ENCODE measurements around the gene AMFR. TPM values are rescaled to one million over a fixed set of nuclear protein-coding genes. Genes with fewer than 3 reads are reported as not detected.

AMFR gene
- total and polyA plus RNA-seq, 2 of the 13 experiments (the other 11 are each of a cell fraction or from before 2014, with no cell fraction given): 52.9 to 108 TPM

GRCh38 chr16:56408379-56409098 lies 16.8 kb downstream of the AMFR start (continued):
- no peak for TF ChIP-seq ETS1 (CRISPR knock-in tag; IDR thresholded peaks at IDR 0.05)
- no peak for TF ChIP-seq RFXANK (CRISPR knock-in tag; IDR thresholded peaks at IDR 0.05)
- TF ChIP-seq BCLAF1 (IDR thresholded peaks at IDR 0.05): no peak
- TF ChIP-seq TFDP1 (CRISPR knock-in tag; IDR thresholded peaks at IDR 0.05; ENCODE audit: borderline replicate concordance): no peak
- TF ChIP-seq GLI4 (CRISPR knock-in tag; IDR thresholded peaks at IDR 0.05; ENCODE audit: borderline replicate concordance): no peak
- TF ChIP-seq ZBTB37 (CRISPR knock-in tag; IDR thresholded peaks at IDR 0.05): no peak
- no peak for TF ChIP-seq CEBPG (CRISPR knock-in tag; IDR thresholded peaks at IDR 0.05)
- TF ChIP-seq ZNF207 (IDR thresholded peaks at IDR 0.05; ENCODE audit: borderline replicate concordance): no peak
- TF ChIP-seq ASH2L (IDR thresholded peaks at IDR 0.05; ENCODE audit: insufficient read length, low read depth, low read length): peak; percentile 25
- TF ChIP-seq ZNF782 (CRISPR knock-in tag; IDR thresholded peaks at IDR 0.05; ENCODE audit: borderline replicate concordance): no peak
- no peak for TF ChIP-seq ZNF160 (CRISPR knock-in tag; IDR thresholded peaks at IDR 0.05)
- TF ChIP-seq ZNF773 (CRISPR knock-in tag; IDR thresholded peaks at IDR 0.05; ENCODE audit: borderline replicate concordance): no peak
- TF ChIP-seq MTA1 (CRISPR knock-in tag; IDR thresholded peaks at IDR 0.05; ENCODE audit: borderline replicate concordance): no peak
- TF ChIP-seq CREB1 (IDR thresholded peaks at IDR 0.05): no peak
- TF ChIP-seq CREB1 (CRISPR knock-in tag; IDR thresholded peaks at IDR 0.05): no peak
- no peak for TF ChIP-seq ZBTB7B (CRISPR knock-in tag; IDR thresholded peaks at IDR 0.05)
- TF ChIP-seq ZNF264 (CRISPR knock-in tag; IDR thresholded peaks at IDR 0.05): peak; percentile 55; the same call in 1 of the 2 replicates
- TF ChIP-seq ZSCAN20 (CRISPR knock-in tag; IDR thresholded peaks at IDR 0.05; ENCODE audit: borderline replicate concordance): no peak
- TF ChIP-seq RFX5 (IDR thresholded peaks at IDR 0.05; ENCODE audit: low read depth, low read length): no peak
- TF ChIP-seq CREB3 (CRISPR knock-in tag; IDR thresholded peaks at IDR 0.05): no peak
- no peak for TF ChIP-seq HMG20B (CRISPR knock-in tag; conservative IDR thresholded peaks at IDR 0.05)
- TF ChIP-seq GATAD2A (CRISPR knock-in tag; IDR thresholded peaks at IDR 0.05): no peak
- TF ChIP-seq ZNF75D (CRISPR knock-in tag; IDR thresholded peaks at IDR 0.05; ENCODE audit: borderline replicate concordance): no peak
- TF ChIP-seq GABPA (IDR thresholded peaks at IDR 0.05; ENCODE audit: low read depth, low read length): no peak
- no peak for TF ChIP-seq GABPA (CRISPR knock-in tag; IDR thresholded peaks at IDR 0.05; ENCODE audit: low read depth)
